NOMO-1 treated with DMSO at 0.1 percent for 48 hours (cell line): ENCODE measurements around the gene TMEM17.

ENCODE experiments used
- DNase-seq: peaks from one replicate; lab custom pipeline; 2025; ENCODE audit not compliant: unreplicated experiment; lab: John Stamatoyannopoulos, UW

Gene TMEM17

DNA sequence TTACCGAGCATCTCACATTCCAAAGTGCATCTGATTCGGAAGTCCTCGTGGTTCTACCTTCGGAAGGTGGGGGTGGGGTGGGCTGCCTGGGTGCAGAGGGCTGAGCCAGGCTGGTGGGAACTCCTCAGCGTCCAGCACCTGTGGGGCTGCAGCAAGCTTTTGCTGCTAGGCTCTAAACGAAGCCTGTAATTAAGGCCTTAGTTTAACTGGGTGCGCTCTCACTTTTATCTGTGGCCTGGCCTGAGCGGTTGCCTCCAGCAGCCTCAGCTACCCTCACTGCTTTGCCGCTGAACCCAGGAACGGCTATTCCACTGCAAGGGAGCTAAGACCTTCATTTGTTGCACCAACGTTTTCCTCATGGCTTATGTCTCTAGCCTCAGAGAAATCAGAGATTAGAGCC lies 48.4 kb downstream of the TMEM17 start:
- DNase-seq = no peak

DNA sequence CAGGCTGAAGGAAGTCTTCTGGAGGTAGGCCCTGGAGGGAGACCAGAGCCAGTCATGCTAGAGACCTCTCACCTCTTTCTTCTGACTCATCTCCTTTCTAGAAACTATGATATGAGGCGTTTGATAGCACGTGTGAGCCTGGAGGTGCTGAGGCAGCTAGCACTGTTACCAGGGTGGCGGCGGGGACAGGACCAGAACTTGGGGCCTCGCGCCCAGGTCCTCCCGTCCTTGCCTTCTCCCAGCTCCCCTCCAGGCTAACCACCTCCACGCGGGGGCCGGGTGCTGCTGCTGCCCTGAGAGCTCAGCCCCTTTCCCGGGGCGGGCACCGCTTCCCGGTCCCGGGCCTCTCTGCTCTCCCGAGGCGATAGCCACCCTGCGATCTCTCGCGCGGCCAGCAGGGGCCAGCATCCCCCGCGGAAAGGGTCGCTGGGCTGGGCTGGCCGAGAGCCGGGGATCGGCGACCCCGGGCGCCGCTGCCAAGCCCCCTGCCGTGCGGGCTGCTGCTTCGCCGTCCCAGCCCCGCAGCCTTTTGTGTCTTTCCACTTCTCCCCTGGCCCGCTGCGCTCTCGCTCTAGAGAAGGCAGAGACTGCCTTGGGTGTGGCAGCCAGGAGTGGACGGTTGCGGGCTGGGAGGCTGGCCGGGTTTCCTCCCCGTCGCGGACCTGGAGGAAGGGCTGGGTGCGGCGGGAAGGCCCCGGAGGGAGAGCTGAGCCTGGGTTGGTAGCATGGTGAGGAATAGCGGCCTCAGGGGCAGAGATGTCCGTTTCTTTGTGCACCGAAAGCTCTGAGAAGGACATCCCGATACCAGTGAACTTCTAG lies 49.1 kb downstream of the TMEM17 start:
- DNase-seq = peak; percentile 45

DNA sequence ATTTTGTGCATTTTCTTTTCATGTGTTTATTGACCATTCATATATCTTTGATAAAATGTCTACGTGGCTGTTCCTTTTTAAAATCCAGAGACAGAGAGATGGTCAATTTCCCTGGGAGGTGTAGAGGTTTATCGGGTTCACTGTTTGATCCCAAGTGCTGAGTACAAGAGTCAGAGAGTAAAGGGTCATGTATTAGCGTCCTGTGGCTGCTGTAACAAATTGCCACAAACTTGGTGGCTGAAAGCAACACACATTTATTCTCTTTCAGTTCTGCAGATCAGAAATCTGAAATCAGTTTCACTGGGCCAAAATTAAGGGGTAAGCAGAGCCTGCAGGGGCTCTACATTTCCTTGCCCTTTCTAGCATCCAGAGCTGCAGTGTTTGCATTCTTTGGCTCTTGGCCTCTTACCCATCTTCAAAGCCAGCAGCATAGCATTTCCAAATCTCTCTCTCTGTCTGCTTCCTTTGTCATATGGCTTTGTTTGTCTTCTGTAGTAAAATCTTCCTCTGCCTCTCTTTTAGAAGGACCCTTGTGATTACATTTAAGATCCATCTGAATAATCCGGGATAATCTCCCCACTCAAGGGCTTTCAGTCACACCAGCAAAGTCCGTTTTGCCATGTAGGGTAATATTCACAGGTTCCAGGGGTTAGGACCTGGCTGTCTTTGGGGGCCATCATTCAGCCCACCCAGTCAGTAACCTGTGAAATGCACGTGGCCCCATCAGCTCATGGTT lies 49.9 kb downstream of the TMEM17 start:
- DNase-seq = no peak

DNA sequence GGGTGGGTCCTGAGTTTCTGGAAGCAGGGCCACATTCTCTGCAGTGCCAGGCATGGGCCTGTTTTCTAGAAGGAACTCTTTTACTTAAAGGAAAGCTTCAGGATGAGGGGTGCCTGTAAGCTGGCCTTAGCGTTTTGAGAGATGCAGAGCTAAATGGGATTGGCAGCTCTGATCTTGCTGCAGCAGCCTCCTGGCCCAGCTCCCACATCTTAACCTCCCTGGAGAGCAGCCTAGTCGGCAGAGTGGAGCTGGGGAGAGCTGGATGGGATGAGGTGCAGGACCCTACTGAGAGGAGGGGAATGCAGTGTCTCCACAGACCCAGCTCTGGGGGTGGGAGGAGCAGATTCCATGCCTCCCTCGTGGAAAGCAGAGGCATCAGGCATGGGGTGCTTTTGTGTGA lies 52.0 kb downstream of the TMEM17 start:
- DNase-seq = no peak

DNA sequence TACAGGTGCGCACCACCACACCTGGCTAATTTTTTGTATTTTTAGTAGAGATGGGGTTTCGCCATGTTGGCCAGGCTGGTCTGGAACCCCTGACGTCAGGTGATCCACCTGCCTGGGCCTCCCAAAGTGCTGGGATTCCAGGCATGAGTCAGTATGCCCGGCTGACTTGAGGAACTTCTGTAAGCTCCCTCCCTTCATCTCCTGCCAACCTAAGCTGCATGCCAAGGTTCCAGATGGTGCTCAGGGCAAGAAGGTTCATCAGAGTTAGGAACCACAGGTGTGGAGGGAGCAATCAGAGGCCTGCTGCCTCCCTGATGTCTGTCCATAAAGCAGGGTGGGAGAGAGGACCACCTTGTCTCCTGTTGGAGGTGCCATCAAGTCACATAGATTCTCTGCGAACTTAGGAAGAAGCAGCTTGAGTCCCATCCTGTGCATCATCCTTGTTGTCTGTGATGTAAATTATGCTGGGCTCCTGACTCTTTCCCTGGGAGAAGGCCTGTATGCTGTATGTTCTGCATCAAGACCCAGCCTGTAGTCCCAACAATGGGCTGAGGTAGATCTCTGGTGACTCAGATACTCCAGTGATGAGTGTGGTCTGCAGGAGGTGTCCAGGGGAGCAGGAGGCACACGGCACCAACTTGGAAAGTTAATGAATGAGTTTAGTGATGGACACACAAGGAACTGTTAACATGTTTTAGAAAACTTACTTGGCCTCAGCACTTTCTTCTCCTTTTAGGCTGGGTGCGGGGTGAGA lies 53.1 kb downstream of the TMEM17 start:
- no peak for DNase-seq

DNA sequence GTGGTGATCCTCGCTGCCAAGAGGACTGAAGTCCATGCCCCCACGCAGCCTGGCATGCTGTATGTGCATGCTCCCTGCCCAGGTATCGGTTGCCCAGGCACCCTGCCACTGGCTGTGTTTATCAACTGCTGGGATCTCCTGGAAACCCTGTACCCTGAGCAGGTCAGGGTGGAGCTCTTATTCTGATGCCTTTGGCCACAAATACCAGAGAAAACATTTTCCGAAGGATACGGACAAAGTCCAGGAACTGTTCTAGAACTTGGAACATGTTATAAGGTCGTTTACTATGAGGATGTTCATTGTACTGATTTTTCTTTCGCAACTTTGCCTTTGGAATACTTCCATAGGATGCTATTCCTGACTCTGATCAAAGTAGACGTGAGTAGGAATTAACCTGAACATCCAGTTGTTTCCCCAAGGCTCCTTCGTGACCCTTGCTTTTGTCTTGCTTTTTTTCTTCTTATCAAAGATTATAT lies 55.2 kb downstream of the TMEM17 start:
- DNase-seq = no peak
